GM12873 (cell line): ENCODE data around the gene APOL3.

Source experiments
- CTCF ChIP-seq: IDR thresholded peaks from 2 replicates; pipeline ENCODE4 v1.5.1; 2012; ENCODE audit warnings: low read depth, mild to moderate bottlenecking, moderate library complexity, low read length, control low read depth; ENCODE audit not compliant: insufficient read depth; ENCODE audit errors: missing control alignments

Gene APOL3

GRCh38 chr22:36156515-36157419 is 3.8 kb downstream of the APOL3 start:
- TF ChIP-seq CTCF, result no peak

GRCh38 chr22:36156119-36156514 is 4.4 kb downstream of the APOL3 start:
- no peak for TF ChIP-seq CTCF

- no peak for TF ChIP-seq CTCF
These were observed 4.9 kb downstream of the APOL3 start for GRCh38 chr22:36155702-36156101.

GRCh38 chr22:36154423-36154945 is 6.1 kb downstream of the APOL3 start:
- TF ChIP-seq CTCF, result no peak

- TF ChIP-seq CTCF, result no peak
These were observed 6.8 kb downstream of the APOL3 start for GRCh38 chr22:36153501-36154422.

- no peak for TF ChIP-seq CTCF
These were observed 8.5 kb downstream of the APOL3 start for GRCh38 chr22:36152088-36152487.
